SK-N-SH treated with all-trans-retinoic acid at 6 μM for 48 hours (cell line): ENCODE data around the gene PCYT1B.

Experiments used
- CSDC2 ChIP-seq: fragments of 250-450 bp; sonication (Bioruptor Pico); IDR thresholded peaks from 2 replicates; pipeline ENCODE4 v1.5.0; 2020; ENCODE audit warnings: mild to moderate bottlenecking, moderate library complexity
- GLIS3 ChIP-seq: fragments of 250-450 bp; sonication (Bioruptor Pico); IDR thresholded peaks from 2 replicates; pipeline ENCODE4 v1.5.0; 2020; ENCODE audit warnings: mild to moderate bottlenecking, moderate library complexity
- OSR1 ChIP-seq: fragments of 250-450 bp; sonication (Bioruptor Pico); IDR thresholded peaks from 2 replicates; pipeline ENCODE4 v1.8.0; 2022; ENCODE audit warnings: moderate library complexity, mild to moderate bottlenecking, inconsistent platforms
- PATZ1 ChIP-seq: fragments of 250-450 bp; sonication (Bioruptor Pico); IDR thresholded peaks from 2 replicates; pipeline ENCODE4 v1.8.0; 2020; ENCODE audit warnings: mild to moderate bottlenecking, moderate library complexity, borderline replicate concordance
- PPARA ChIP-seq: fragments of 250-450 bp; sonication (Bioruptor Pico); IDR thresholded peaks from 2 replicates; pipeline ENCODE4 v1.5.0; 2020; ENCODE audit warnings: mild to moderate bottlenecking, borderline replicate concordance
- RARB ChIP-seq: fragments of 250-450 bp; sonication (Bioruptor Pico); IDR thresholded peaks from 2 replicates; pipeline ENCODE4 v1.8.0; 2021; ENCODE audit warnings: mild to moderate bottlenecking, moderate library complexity
- SNAI2 ChIP-seq: fragments of 250-450 bp; sonication (Bioruptor Pico); IDR thresholded peaks from 2 replicates; pipeline ENCODE4 v1.5.0; 2020; ENCODE audit warnings: mild to moderate bottlenecking, moderate library complexity
- ZC3H10 ChIP-seq: fragments of 250-450 bp; sonication (Bioruptor Pico); IDR thresholded peaks from 2 replicates; pipeline ENCODE4 v1.5.1; 2021; ENCODE audit warnings: mild to moderate bottlenecking, moderate library complexity
- ZFP30 ChIP-seq: fragments of 450-650 bp; formaldehyde crosslinking; IDR thresholded peaks from 2 replicates; pipeline ENCODE4 v1.5.0; 2022; ENCODE audit warnings: mild to moderate bottlenecking, moderate library complexity
- ZNF565 ChIP-seq: fragments of 450-650 bp; formaldehyde crosslinking; conservative IDR thresholded peaks from 2 replicates; pipeline ENCODE4 v1.5.0; 2020; ENCODE audit warnings: low read depth, mild to moderate bottlenecking, moderate library complexity

- TF ChIP-seq ZFP30 (CRISPR knock-in tag) (no peak), CSDC2 (no peak), SNAI2 (no peak), ZNF565 (CRISPR knock-in tag) (no peak), PPARA (CRISPR knock-in tag) (no peak), OSR1 (CRISPR knock-in tag) (no peak), RARB (no peak), PATZ1 (no peak), ZC3H10 (CRISPR knock-in tag) (no peak), GLIS3 (no peak)
Observed at GRCh38 chrX:24651783-24652182, 4.6 kb upstream of the PCYT1B start.
